GM23338 (cell line): ENCODE data around the gene TRAK1.

Experiments used
- EZH2 ChIP-seq: fragments of 200-600 bp; sonication (generic); IDR thresholded peaks from one replicate; pipeline ENCODE4 v1.8.0; 2017; ENCODE audit warnings: antibody characterized with exemption, mild to moderate bottlenecking, low read depth; ENCODE audit not compliant: unreplicated experiment
- EZH2phosphoT487 ChIP-seq: fragments of 200-600 bp; sonication (generic); IDR thresholded peaks from one replicate; pipeline ENCODE4 v1.8.1; 2018; ENCODE audit warnings: antibody characterized with exemption; ENCODE audit not compliant: unreplicated experiment
- JUNB ChIP-seq: IDR thresholded peaks from one replicate; pipeline ENCODE4 v1.6.1; 2016; ENCODE audit warnings: antibody characterized with exemption; ENCODE audit not compliant: unreplicated experiment
- POLR2AphosphoS5 ChIP-seq: IDR thresholded peaks from 2 replicates; pipeline ENCODE4 v1.6.1; 2016; ENCODE audit warnings: antibody characterized with exemption, low read depth
- STAT1 ChIP-seq: IDR thresholded peaks from one replicate; pipeline ENCODE4 v1.6.1; 2016; ENCODE audit warnings: antibody characterized with exemption; ENCODE audit not compliant: unreplicated experiment
- ZNF114 ChIP-seq: fragments of 250-450 bp; sonication (Bioruptor Pico); IDR thresholded peaks from 2 replicates; pipeline ENCODE4 v1.5.0; 2020; ENCODE audit warnings: mild to moderate bottlenecking, moderate library complexity
- TF ChIP-seq, protein P1 (sequence below), 2 experiments: fragments of 200-600 bp in 1 of 2; sonication (generic) in 1 of 2; conservative IDR thresholded peaks; 2 replicates each; pipeline versions ENCODE4 v1.5.1 to v1.6.1; 2016 to 2017; ENCODE audit warnings: antibody characterized with exemption in 2 of 2, low read depth in 2 of 2, mild to moderate bottlenecking in 2 of 2, moderate library complexity in 1 of 2
- TF ChIP-seq, protein P2 (sequence below): IDR thresholded peaks from one replicate; pipeline ENCODE4 v1.6.1; 2018; ENCODE audit warnings: antibody characterized with exemption; ENCODE audit not compliant: unreplicated experiment

DNA sequence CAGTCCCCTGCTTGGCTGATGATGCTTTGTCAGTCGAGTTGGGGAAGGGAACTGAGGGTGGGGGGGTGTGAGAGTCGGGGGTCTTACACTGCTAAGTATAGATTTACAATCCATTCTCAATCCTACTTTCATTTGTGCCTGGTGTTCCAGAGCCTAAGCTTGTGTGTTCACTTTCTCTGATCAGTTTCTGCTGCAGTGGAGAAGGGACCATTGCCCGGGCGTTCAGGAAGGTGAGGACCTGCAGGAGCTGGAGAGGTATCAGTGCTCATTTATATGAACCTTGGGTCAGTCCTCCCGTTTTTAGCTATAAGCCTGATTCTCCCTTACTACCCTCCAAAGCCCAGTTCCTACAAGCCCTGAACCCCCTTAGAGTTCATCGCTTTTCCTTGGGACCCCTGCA, 41.0 kb upstream of the TRAK1 start:
- TF ChIP-seq JUNB (no peak), EZH2phosphoT487 (no peak), EZH2 (no peak), STAT1 (no peak), POLR2AphosphoS5 (no peak), ZNF114 (CRISPR knock-in tag) (no peak)
- TF ChIP-seq, protein P1, sequence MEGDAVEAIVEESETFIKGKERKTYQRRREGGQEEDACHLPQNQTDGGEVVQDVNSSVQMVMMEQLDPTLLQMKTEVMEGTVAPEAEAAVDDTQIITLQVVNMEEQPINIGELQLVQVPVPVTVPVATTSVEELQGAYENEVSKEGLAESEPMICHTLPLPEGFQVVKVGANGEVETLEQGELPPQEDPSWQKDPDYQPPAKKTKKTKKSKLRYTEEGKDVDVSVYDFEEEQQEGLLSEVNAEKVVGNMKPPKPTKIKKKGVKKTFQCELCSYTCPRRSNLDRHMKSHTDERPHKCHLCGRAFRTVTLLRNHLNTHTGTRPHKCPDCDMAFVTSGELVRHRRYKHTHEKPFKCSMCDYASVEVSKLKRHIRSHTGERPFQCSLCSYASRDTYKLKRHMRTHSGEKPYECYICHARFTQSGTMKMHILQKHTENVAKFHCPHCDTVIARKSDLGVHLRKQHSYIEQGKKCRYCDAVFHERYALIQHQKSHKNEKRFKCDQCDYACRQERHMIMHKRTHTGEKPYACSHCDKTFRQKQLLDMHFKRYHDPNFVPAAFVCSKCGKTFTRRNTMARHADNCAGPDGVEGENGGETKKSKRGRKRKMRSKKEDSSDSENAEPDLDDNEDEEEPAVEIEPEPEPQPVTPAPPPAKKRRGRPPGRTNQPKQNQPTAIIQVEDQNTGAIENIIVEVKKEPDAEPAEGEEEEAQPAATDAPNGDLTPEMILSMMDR (conservative IDR thresholded peaks at IDR 0.05; ENCODE audit: low read depth in 2 of 2) = no peak
- TF ChIP-seq, protein P2, sequence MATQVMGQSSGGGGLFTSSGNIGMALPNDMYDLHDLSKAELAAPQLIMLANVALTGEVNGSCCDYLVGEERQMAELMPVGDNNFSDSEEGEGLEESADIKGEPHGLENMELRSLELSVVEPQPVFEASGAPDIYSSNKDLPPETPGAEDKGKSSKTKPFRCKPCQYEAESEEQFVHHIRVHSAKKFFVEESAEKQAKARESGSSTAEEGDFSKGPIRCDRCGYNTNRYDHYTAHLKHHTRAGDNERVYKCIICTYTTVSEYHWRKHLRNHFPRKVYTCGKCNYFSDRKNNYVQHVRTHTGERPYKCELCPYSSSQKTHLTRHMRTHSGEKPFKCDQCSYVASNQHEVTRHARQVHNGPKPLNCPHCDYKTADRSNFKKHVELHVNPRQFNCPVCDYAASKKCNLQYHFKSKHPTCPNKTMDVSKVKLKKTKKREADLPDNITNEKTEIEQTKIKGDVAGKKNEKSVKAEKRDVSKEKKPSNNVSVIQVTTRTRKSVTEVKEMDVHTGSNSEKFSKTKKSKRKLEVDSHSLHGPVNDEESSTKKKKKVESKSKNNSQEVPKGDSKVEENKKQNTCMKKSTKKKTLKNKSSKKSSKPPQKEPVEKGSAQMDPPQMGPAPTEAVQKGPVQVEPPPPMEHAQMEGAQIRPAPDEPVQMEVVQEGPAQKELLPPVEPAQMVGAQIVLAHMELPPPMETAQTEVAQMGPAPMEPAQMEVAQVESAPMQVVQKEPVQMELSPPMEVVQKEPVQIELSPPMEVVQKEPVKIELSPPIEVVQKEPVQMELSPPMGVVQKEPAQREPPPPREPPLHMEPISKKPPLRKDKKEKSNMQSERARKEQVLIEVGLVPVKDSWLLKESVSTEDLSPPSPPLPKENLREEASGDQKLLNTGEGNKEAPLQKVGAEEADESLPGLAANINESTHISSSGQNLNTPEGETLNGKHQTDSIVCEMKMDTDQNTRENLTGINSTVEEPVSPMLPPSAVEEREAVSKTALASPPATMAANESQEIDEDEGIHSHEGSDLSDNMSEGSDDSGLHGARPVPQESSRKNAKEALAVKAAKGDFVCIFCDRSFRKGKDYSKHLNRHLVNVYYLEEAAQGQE = no peak
